ENCODE measurements around the gene HECTD4. TPM values are rescaled to one million over a fixed set of nuclear protein-coding genes. Genes with fewer than 3 reads are reported as not detected.
"Not testable (repeated sequence)": the region's sequence is repeated elsewhere in the genome, so short reads cannot be mapped to it uniquely, and the experiment has no call there.

The HECTD4 gene
- total RNA-seq, 1 donor from 2014 or later: 47.9 TPM

DNA sequence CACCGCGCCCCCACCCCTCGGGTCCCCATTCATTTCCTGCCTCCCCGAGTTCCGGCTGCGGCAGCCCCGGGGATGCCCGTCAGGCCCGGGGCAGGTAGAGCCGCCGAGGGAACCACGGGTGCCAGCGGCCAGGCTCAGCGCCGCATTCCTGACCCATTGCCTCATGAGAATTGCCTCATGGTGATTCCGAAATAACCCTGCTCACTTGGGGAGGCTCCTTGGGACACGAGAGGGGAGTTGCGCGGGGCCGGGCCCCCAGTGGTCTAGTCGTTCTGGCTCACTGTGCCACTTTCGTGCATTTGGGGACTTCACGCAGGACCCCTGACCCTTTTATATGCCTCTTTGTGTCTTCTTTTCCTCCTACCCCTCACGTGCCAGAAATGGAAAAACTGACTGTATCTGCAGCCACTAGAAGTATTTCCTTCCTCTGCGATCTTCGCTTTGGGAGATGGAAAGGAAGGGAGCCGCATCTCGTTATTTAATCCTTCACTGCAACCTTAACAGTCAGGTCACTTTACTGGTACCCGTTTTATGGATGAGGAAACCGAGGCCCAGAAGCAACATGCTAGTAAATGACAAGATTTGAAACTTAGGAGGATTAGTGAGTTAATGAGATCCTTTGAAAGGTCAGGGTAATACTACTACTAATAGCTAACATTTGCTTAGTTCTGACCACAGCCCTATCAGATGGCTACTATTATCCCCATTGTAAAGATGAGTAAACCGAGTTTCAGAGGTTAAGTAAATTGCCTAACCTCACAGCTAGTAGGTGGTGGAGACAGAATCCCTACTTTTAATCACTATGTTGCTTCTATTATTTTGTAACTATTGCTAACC is 37.3 kb upstream of the HECTD4 start:
- Mint-ChIP-seq H3K27ac (ENCODE audit: unreplicated experiment) (peak overlapping the region; percentile 97), H3K4me3 (ENCODE audit: unreplicated experiment) (peak overlapping the region; percentile 95), H3K27me3 (ENCODE audit: unreplicated experiment) (peaks cover 19% of the 10 kb centered on the region), H3K9me3 (ENCODE audit: unreplicated experiment) (no peaks in the 10 kb centered on the region), H3K36me3 (ENCODE audit: low read depth, unreplicated experiment) (peaks cover 7% of the 10 kb centered on the region), H3K4me1 (ENCODE audit: unreplicated experiment) (peaks cover 24% of the 10 kb centered on the region)
- TF ChIP-seq CTCF (IDR thresholded peaks at IDR 0.05; ENCODE audit: unreplicated experiment): no peak
- no peak for DNase-seq (ENCODE audit: low spot score)

- H3K27me3 Mint-ChIP-seq (ENCODE audit: unreplicated experiment): peaks cover 13% of the 10 kb centered on the region
- peaks cover 7% of the 10 kb centered on the region for H3K36me3 Mint-ChIP-seq (ENCODE audit: low read depth, unreplicated experiment)
- TF ChIP-seq CTCF (IDR thresholded peaks at IDR 0.05; ENCODE audit: unreplicated experiment): peak; percentile 82
- peak; percentile 95 for DNase-seq (ENCODE audit: low spot score)
- peaks cover 28% of the 10 kb centered on the region for H3K4me1 Mint-ChIP-seq (ENCODE audit: unreplicated experiment)
- H3K4me3 Mint-ChIP-seq (ENCODE audit: unreplicated experiment): peak within 1 kb of the TSS; percentile 96
- H3K9me3 Mint-ChIP-seq (ENCODE audit: unreplicated experiment): no peaks in the 10 kb centered on the region
- H3K27ac Mint-ChIP-seq (ENCODE audit: unreplicated experiment): peak within 1 kb of the TSS; percentile 97
Measured at GRCh38 chr12:112418608-112419296, 36.5 kb upstream of the HECTD4 start, which contains the start of gene PTPN11. Gene PTPN11 (plus strand): TSS chr12:112418947. CDS start chr12:112419112, 165 bp downstream.

- Mint-ChIP-seq H3K4me1 (ENCODE audit: unreplicated experiment) (peaks cover 29% of the 10 kb centered on the region), H3K36me3 (ENCODE audit: low read depth, unreplicated experiment) (peaks cover 7% of the 10 kb centered on the region), H3K27me3 (ENCODE audit: unreplicated experiment) (peaks cover 13% of the 10 kb centered on the region), H3K4me3 (ENCODE audit: unreplicated experiment) (peak overlapping the region; percentile 96), H3K9me3 (ENCODE audit: unreplicated experiment) (no peaks in the 10 kb centered on the region), H3K27ac (ENCODE audit: unreplicated experiment) (peak overlapping the region; percentile 94)
- DNase-seq (ENCODE audit: low spot score): peak; percentile 7
- no peak for TF ChIP-seq CTCF (IDR thresholded peaks at IDR 0.05; ENCODE audit: unreplicated experiment)
Measured at GRCh38 chr12:112418273-112418607, 36.0 kb upstream of the HECTD4 start.

- peaks cover 13% of the 10 kb centered on the region for H3K27me3 Mint-ChIP-seq (ENCODE audit: unreplicated experiment)
- not testable (repeated sequence) for H3K4me3 Mint-ChIP-seq (ENCODE audit: unreplicated experiment); DNase-seq (ENCODE audit: low spot score); H3K27ac Mint-ChIP-seq (ENCODE audit: unreplicated experiment); H3K36me3 Mint-ChIP-seq (ENCODE audit: low read depth, unreplicated experiment); H3K9me3 Mint-ChIP-seq (ENCODE audit: unreplicated experiment)
- peaks cover 11% of the 10 kb centered on the region for H3K4me1 Mint-ChIP-seq (ENCODE audit: unreplicated experiment)
Measured at GRCh38 chr12:112415457-112415856, 33.2 kb upstream of the HECTD4 start.

DNA sequence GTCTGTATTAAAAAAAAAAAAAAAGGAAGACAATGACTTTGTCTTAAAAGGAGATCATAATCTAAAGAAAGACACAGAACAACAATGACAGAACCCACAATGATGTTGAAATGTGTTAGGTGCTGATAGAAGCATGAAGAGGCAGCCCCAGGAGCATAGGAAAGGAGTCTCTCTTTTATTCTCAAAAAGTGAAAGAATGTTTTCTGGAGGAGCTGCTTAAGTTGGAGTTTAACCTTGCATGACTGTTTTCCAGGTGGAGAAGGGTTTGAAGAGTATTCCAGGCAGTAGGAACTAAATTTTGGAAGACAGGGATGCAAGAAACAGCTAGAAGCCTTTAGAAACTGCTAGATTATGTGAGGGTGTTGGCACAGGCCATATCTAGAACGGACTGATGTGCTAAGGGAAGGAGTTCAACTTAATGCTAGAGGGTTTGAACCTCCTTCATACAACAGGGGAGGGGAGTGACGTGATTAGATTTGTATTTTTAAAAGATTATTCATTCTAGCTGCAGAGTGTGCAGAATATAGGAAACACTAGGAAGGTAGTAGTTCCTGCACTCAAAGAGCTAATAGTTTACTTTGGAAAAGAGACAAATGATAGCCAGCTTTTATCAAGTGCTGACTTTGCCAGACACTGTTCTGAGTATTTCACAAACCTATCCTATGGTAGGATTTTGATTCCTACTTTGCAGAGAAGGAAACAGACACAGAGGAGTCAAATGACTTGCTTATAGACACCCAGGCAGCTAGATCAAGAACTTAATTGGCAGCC is 31.8 kb upstream of the HECTD4 start:
- no peak overlapping the region for H3K4me3 Mint-ChIP-seq (ENCODE audit: unreplicated experiment)
- DNase-seq (ENCODE audit: low spot score): no peak
- no peaks in the 10 kb centered on the region for H3K9me3 Mint-ChIP-seq (ENCODE audit: unreplicated experiment)

More for the DNA sequence above, 31.8 kb upstream of the HECTD4 start:
- peaks cover 9% of the 10 kb centered on the region for H3K27me3 Mint-ChIP-seq (ENCODE audit: unreplicated experiment)
- H3K4me1 Mint-ChIP-seq (ENCODE audit: unreplicated experiment): peaks cover 6% of the 10 kb centered on the region
- H3K36me3 Mint-ChIP-seq (ENCODE audit: low read depth, unreplicated experiment): peaks cover 4% of the 10 kb centered on the region
- TF ChIP-seq CTCF (IDR thresholded peaks at IDR 0.05; ENCODE audit: unreplicated experiment): no peak
- H3K27ac Mint-ChIP-seq (ENCODE audit: unreplicated experiment): no peak overlapping the region
